ENCODE data around the gene GALNT11. TPM values are rescaled to one million over a fixed set of nuclear protein-coding genes. Genes with fewer than 3 reads are reported as not detected.
A peak's percentile ranks its signal among the peaks of the same experiment; 100 is the strongest.

The GALNT11 gene
- total and polyA plus RNA-seq, 8 donors: 13.6 to 331 (median 26.6) TPM

- 85 to 98% (median 95%) methylated on average over 13 of the region's 13 CpGs for whole genome bisulfite sequencing, 5 donors
- no peaks in the 10 kb centered on the region for H3K27me3 ChIP-seq
- no peak for TF ChIP-seq CTCF (IDR thresholded peaks at IDR 0.05)
- TF ChIP-seq POLR2AphosphoS5 (IDR thresholded peaks at IDR 0.05): no peak
- TF ChIP-seq POLR2A (IDR thresholded peaks at IDR 0.05): no peak
- no peak for TF ChIP-seq EP300 (IDR thresholded peaks at IDR 0.05)
- no peak overlapping the region for H3K27ac ChIP-seq
- intact Hi-C loops (cut with DNase I; ENCODE audit: low total_unique reads): no loop called here
- H3K36me3 ChIP-seq: peaks cover 39 to 90% (median 84%) of the 10 kb centered on the region in 4 donors
- peaks cover 0 to 8% (median 0%) of the 10 kb centered on the region in 4 donors for H3K4me1 ChIP-seq
- no peak for DNase-seq
- H3K9me3 ChIP-seq: no peaks in the 10 kb centered on the region
- no peak overlapping the region for H3K4me3 ChIP-seq
Measured at GRCh38 chr7:152133804-152134203, 108.3 kb downstream of the GALNT11 start.

GRCh38 chr7:152136686-152137085 is 111.2 kb downstream of the GALNT11 start:
- intact Hi-C loops (cut with DNase I; ENCODE audit: low total_unique reads): no loop called here
- DNase-seq: peak in 1 of 2 donors; percentile 37

GRCh38 chr7:152137476-152138025 is 112.1 kb downstream of the GALNT11 start:
- H3K27ac ChIP-seq: no peak overlapping the region
- no peaks in the 10 kb centered on the region for H3K9me3 ChIP-seq
- 67 to 78% (median 72%) methylated on average over 7 of the region's 7 CpGs for whole genome bisulfite sequencing, 5 donors
- H3K27me3 ChIP-seq: no peaks in the 10 kb centered on the region
- peaks cover 0 to 8% (median 0%) of the 10 kb centered on the region in 4 donors for H3K4me1 ChIP-seq
- no peak overlapping the region for H3K4me3 ChIP-seq
- peaks cover 37 to 90% (median 86%) of the 10 kb centered on the region in 4 donors for H3K36me3 ChIP-seq
- peak in 1 of 2 donors; percentile 28 for DNase-seq
- TF ChIP-seq CTCF (IDR thresholded peaks at IDR 0.05) (no peak), POLR2AphosphoS5 (IDR thresholded peaks at IDR 0.05) (no peak), POLR2A (IDR thresholded peaks at IDR 0.05) (no peak), EP300 (IDR thresholded peaks at IDR 0.05) (no peak)
- intact Hi-C loops (cut with DNase I; ENCODE audit: low total_unique reads): no loop called here

More at GRCh38 chr7:152136686-152137085, 111.2 kb downstream of the GALNT11 start:
- Histone ChIP-seq H3K27ac (no peak overlapping the region), H3K36me3 (peaks cover 42 to 90% (median 86%) of the 10 kb centered on the region in 4 donors), H3K4me3 (no peak overlapping the region), H3K4me1 (peaks cover 0 to 8% (median 0%) of the 10 kb centered on the region in 4 donors), H3K27me3 (no peaks in the 10 kb centered on the region), H3K9me3 (no peaks in the 10 kb centered on the region)
- TF ChIP-seq POLR2AphosphoS5 (IDR thresholded peaks at IDR 0.05) (peak in 1 of 3 donors; percentile 47), EP300 (IDR thresholded peaks at IDR 0.05) (no peak)
- WGBS, 5 donors: 80 to 86% (median 84%) methylated on average over 9 of the region's 9 CpGs

- 83 to 87% (median 86%) methylated on average over 4 of the region's 4 CpGs for WGBS, 5 donors
- intact Hi-C loops (cut with DNase I; ENCODE audit: low total_unique reads): no loop called here
- H3K4me1 ChIP-seq: peaks cover 0 to 21% (median 0%) of the 10 kb centered on the region in 4 donors
Measured at GRCh38 chr7:152140067-152140466, 114.6 kb downstream of the GALNT11 start.

More at GRCh38 chr7:152140067-152140466, 114.6 kb downstream of the GALNT11 start:
- TF ChIP-seq POLR2AphosphoS5 (IDR thresholded peaks at IDR 0.05) (no peak), CTCF (IDR thresholded peaks at IDR 0.05) (no peak), EP300 (IDR thresholded peaks at IDR 0.05) (no peak), POLR2A (IDR thresholded peaks at IDR 0.05) (no peak)
- no peak for DNase-seq
- Histone ChIP-seq H3K27me3 (no peaks in the 10 kb centered on the region), H3K36me3 (peaks cover 54 to 98% (median 94%) of the 10 kb centered on the region in 4 donors), H3K27ac (no peak overlapping the region), H3K4me3 (no peak overlapping the region), H3K9me3 (no peaks in the 10 kb centered on the region)
